Smooth muscle cell of the pulmonary artery (primary cell): ENCODE results near the gene ICOS. TPM values are rescaled to one million over a fixed set of nuclear protein-coding genes. Genes with fewer than 3 reads are reported as not detected.

Source experiments
- total RNA-seq: library from RNA; depleted of rRNA; stranded (reverse); fragments of >200 nt; gene quantifications from 2 replicates; pipeline ENCODE4 v1.2.3, GENCODE V29; 2014

Gene ICOS
- 0.07 TPM in 1 of 2 replicates, not detected in the other for total RNA-seq

GRCh38 chr2:203936535-203936934 lies at the start of gene ICOS:
Gene ICOS (plus strand): TSS chr2:203936763. CDS start chr2:203936815, 52 bp downstream.

Other genes with a start within 250 kb of the ICOS start
- not detected in 2 replicates for gene CD28, start 230.1 kb upstream of the ICOS start, total RNA-seq
- not detected in 2 replicates for gene CTLA4, start 69.0 kb upstream of the ICOS start, total RNA-seq